ENCODE results near the gene CRYBG2.
A peak's percentile ranks its signal among the peaks of the same experiment; 100 is the strongest.
"Not testable (repeated sequence)": the region's sequence is repeated elsewhere in the genome, so short reads cannot be mapped to it uniquely, and the experiment has no call there.

The CRYBG2 gene

DNA sequence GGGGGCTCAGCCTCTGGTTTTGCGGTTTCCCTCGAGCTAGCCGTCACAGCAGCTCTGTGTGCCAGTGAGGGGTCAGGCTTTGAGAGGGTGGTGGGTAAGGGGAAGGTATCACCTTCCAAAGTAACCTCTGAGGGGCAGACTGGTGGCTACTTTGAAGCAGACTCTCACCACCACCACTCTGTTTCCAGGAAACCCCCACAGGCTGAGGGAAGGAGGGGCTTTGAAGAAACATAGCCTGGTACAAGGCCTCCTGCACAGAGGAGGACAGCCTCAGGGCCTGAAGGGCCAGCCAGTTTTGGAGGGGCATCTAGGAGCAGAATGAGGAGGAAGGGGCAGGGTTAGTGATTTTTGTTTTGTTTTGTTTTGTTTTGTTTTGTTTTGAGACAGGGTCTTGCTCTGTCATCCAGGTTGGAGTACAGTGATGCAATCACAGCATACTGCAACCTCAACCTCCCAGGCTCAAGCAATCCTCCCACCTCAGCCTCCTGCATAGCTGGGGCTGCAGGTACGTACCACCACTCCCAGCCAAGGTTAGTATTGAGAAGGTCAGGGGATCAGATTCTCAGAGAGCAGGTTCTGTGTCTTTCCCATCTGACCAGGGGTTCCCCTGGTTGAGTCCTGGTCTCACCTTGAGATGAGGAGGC, 35.8 kb upstream of the CRYBG2 start:
- no peak for TF ChIP-seq CTCF (conservative IDR thresholded peaks at IDR 0.05; ENCODE audit: low read depth, low read length)
- H3K4me3 ChIP-seq (ENCODE audit: low read length) = no peak overlapping the region
- DNase-seq (ENCODE audit: low read depth) = no peak

DNA sequence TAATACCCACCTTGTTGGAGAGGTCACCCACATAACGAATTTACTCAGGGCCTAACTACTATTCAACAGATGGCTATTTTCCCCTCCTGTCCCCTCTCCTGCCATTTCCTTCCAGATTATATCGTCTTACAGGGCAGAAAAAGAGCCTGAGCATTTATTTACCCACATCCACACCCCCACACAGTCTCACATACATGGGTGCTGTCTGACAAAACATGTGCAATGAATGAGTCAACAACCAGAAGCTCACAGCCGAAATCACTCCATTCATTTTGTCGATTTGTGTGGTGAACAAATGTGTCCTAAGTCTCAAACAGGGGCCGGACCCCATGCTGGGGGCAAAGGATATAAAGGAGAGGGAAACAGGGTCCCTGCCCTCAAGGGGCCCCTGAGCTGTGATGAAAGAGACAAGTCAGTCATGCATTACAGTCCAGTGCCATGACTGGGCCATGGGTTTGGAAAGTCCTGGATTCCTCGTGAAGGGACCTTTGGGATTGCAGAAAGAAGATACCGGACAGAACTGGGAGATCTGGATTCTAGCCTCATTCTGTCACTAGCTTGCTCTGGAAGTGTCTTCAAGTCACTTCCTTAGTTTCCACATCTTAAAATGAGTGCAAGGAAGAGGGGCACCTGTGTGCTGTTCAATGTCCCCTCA, 35.0 kb upstream of the CRYBG2 start:
- no peak for TF ChIP-seq CTCF (conservative IDR thresholded peaks at IDR 0.05; ENCODE audit: low read depth, low read length)
- no peak overlapping the region for H3K4me3 ChIP-seq (ENCODE audit: low read length)
- DNase-seq (ENCODE audit: low read depth) = no peak

GRCh38 chr1:26387447-26387846, 33.5 kb upstream of the CRYBG2 start:
- TF ChIP-seq CTCF (conservative IDR thresholded peaks at IDR 0.05; ENCODE audit: low read depth, low read length) = no peak
- H3K4me3 ChIP-seq (ENCODE audit: low read length) = no peak overlapping the region
- no peak for DNase-seq (ENCODE audit: low read depth)

GRCh38 chr1:26385063-26385462, 31.1 kb upstream of the CRYBG2 start:
- DNase-seq (ENCODE audit: low read depth) = not testable (repeated sequence)

DNA sequence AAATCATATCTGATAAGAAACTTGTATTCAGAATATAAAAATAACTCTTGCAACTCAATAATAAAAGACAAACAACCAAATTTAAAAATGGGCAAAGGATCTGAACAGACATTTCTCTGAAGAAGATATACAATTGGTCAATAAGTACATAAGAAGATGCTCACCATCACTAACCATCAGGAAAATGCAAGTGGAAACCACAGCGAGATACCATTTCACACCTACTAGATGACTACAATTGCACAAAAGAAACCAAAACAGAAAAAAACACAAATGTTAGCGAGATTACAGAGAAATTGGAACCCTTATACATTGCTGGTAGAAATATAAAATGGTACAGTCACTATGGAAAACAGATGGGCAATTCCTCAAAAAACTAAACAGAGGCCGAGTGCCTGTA, 30.1 kb upstream of the CRYBG2 start:
- no peak overlapping the region for H3K4me3 ChIP-seq (ENCODE audit: low read length)
- no peak for TF ChIP-seq CTCF (conservative IDR thresholded peaks at IDR 0.05; ENCODE audit: low read depth, low read length)
- DNase-seq (ENCODE audit: low read depth) = no peak

More at GRCh38 chr1:26385063-26385462, 31.1 kb upstream of the CRYBG2 start:
- not testable (repeated sequence) for H3K4me3 ChIP-seq (ENCODE audit: low read length)

DNA sequence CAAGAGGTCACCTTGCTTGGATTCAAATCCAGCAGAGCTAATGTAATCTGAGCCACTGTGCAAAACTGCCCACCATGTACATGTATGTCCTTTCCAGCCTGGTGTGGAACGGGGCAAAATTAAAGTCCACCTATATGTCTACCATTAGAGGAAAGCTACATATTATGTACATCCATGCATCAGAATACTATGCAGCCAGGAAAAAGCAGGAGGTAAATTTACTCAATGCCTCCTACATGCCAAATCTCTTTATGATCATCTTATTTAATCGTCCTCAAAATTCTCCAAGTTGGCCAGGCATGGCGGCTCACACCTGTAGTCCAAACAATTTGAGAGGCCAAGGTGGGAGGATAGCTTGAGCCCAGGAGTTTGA, 24.9 kb upstream of the CRYBG2 start:
- DNase-seq (ENCODE audit: low read depth) = no peak
- TF ChIP-seq CTCF (conservative IDR thresholded peaks at IDR 0.05; ENCODE audit: low read depth, low read length) = no peak
- H3K4me3 ChIP-seq (ENCODE audit: low read length) = no peak overlapping the region

DNA sequence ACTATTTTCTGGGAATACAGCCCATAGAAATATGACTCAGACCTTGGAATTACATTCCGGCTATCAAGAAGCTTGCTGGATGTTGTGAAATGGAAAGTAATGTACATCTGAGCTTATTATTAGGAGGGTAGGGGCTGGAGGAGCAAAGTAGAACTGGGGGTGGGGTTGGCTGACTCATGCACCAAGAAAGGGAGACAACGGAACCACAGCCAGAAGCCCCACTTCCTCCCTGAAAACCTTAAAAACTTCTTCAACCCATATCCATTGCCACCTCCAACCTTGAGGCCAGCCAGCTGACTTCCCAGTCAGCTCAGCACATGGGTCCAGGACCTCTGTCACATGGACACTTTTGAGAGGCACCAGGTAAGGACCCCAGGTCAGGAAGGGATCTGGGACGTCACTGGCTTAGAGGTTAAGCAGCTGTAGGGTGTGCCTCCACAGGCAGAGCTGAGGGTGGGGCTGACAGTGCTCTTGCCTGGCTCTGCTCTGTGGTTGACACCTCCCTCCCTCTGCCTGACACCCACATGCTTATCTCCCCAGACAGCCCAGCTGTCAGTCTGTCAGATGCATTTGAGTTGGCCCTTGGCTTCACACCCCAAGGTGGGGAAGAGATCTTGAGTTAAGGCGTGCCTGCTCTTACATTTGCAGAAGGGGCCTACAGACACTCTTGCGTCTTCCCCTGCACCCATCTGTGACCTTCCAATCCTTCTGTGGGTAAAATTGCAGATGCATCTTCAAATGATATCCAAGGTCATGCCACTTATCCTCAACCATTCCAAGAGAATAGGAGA, 24.4 kb upstream of the CRYBG2 start:
- DNase-seq (ENCODE audit: low read depth) = peak; percentile 92
- no peak overlapping the region for H3K4me3 ChIP-seq (ENCODE audit: low read length)
- no peak for TF ChIP-seq CTCF (conservative IDR thresholded peaks at IDR 0.05; ENCODE audit: low read depth, low read length)
